Ascending aorta (tissue), 2 donors: ENCODE measurements around the gene IQCB1. TPM values are rescaled to one million over a fixed set of nuclear protein-coding genes. Genes with fewer than 3 reads are reported as not detected.

ENCODE experiments used
- DNase-seq, 2 donors: peaks; one replicate each; pipeline ENCODE4 v3.0.0-alpha.2; 2019; ENCODE audit warnings: low spot score in 2 of 2
- H3K27ac ChIP-seq, 2 donors: fragments of 200-600 bp; sonication (generic); one replicate each; pipeline ENCODE4 v1.5.1; 2016 to 2017; ENCODE audit warnings: mild to moderate bottlenecking in 1 of 2
- H3K27me3 ChIP-seq: fragments of 200-600 bp; sonication (generic); one replicate; pipeline ENCODE4 v1.5.1; 2017
- H3K36me3 ChIP-seq, 2 donors: fragments of 200-600 bp; sonication (generic); one replicate each; pipeline ENCODE4 v1.5.1; 2016
- H3K4me1 ChIP-seq, 2 donors: fragments of 200-600 bp; sonication (generic); one replicate each; pipeline ENCODE4 v1.5.1; 2016 to 2017; ENCODE audit warnings: mild to moderate bottlenecking in 1 of 2
- H3K4me3 ChIP-seq, 2 donors: fragments of 200-600 bp; sonication (generic); one replicate each; pipeline ENCODE4 v1.5.1; 2016 to 2017; ENCODE audit warnings: mild to moderate bottlenecking in 1 of 2
- H3K9me3 ChIP-seq, 2 donors: fragments of 200-600 bp; sonication (generic); one replicate each; pipeline ENCODE4 v1.5.1; 2016
- intact Hi-C: fragments of 100-400 bp; cut with DNase I; formaldehyde crosslinking; loops from one replicate; pipeline ENCODE4 v1.15.1; 2023
- total RNA-seq: library from RNA; depleted of rRNA; stranded (reverse); fragments of >200 nt; gene quantifications from one replicate; pipeline ENCODE4 v1.1.0, GENCODE V29; 2016
- TF ChIP-seq, protein P1 (sequence below), 3 experiments: fragments of 200-600 bp in 2 of 3; fragments of 450-650 bp in 1 of 3; sonication (generic) in 2 of 3; IDR thresholded peaks; one replicate each; pipeline ENCODE4 v1.5.1; 2016 to 2019; ENCODE audit warnings: antibody characterized with exemption in 3 of 3, mild to moderate bottlenecking in 1 of 3, moderate library complexity in 1 of 3

IQCB1 gene
- total RNA-seq, 1 donor from 2014 or later: 2.9 TPM

DNA sequence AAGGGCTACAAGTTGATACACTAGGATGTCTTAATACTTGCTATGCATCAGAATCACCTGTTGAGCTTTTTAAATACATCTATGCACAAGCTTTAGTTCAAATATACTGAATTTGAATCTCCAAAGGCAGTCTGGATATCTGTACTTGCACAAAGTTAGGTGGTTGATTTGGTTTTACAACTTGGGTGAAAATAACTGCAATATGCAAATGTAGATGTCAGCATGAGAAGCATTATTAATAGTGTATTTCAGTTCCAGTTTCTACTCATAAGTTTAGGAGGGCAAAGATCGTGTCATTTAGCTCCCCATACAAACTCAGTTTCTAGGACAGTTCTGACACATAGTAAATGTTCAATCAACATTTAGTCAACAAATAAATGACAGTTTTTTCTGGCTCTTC, 25.6 kb downstream of the IQCB1 start:
- no peak for DNase-seq
- TF ChIP-seq, protein P1, sequence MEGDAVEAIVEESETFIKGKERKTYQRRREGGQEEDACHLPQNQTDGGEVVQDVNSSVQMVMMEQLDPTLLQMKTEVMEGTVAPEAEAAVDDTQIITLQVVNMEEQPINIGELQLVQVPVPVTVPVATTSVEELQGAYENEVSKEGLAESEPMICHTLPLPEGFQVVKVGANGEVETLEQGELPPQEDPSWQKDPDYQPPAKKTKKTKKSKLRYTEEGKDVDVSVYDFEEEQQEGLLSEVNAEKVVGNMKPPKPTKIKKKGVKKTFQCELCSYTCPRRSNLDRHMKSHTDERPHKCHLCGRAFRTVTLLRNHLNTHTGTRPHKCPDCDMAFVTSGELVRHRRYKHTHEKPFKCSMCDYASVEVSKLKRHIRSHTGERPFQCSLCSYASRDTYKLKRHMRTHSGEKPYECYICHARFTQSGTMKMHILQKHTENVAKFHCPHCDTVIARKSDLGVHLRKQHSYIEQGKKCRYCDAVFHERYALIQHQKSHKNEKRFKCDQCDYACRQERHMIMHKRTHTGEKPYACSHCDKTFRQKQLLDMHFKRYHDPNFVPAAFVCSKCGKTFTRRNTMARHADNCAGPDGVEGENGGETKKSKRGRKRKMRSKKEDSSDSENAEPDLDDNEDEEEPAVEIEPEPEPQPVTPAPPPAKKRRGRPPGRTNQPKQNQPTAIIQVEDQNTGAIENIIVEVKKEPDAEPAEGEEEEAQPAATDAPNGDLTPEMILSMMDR (IDR thresholded peaks at IDR 0.05): no peak
- intact Hi-C loops: no loop called here
- Histone ChIP-seq H3K27me3 (no peaks in the 10 kb centered on the region), H3K27ac (no peak overlapping the region), H3K4me1 (no peaks in the 10 kb centered on the region), H3K4me3 (no peak overlapping the region), H3K9me3 (no peaks in the 10 kb centered on the region), H3K36me3 (peaks cover 16 to 36% of the 10 kb centered on the region in 2 donors)

DNA sequence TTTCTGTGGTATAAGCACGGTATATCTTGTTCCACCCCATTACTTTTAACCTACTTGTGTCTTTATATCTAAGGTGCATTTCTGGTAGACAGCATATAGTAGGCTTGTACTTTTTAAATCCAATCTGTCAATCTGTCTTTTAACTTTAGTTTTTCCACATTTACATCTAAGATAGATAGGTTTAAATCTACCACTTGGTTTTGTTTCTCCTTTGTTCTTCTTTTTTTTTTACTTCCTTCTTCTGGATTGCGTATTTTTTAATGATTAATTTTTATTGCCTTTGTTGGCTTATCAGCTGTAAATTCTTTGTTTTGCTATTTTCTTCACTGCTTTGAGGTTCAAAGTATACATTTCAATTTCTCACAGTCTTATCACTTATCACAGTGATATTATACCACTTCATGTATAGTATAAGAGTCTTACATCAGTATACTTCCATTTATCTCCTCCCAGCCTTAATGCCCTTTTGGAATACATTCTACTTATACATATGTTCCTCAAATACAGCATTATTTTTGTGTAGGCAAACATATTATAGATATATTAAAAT, 31.0 kb downstream of the IQCB1 start:
- no peaks in the 10 kb centered on the region for H3K9me3 ChIP-seq
- TF ChIP-seq, protein P1 (IDR thresholded peaks at IDR 0.05): no peak
- no peaks in the 10 kb centered on the region for H3K4me1 ChIP-seq
- H3K36me3 ChIP-seq: peaks cover 11 to 23% of the 10 kb centered on the region in 2 donors
- H3K4me3 ChIP-seq: no peak overlapping the region
- H3K27ac ChIP-seq: no peak overlapping the region
- H3K27me3 ChIP-seq: no peaks in the 10 kb centered on the region
- intact Hi-C loops: no loop called here
- no peak for DNase-seq

DNA sequence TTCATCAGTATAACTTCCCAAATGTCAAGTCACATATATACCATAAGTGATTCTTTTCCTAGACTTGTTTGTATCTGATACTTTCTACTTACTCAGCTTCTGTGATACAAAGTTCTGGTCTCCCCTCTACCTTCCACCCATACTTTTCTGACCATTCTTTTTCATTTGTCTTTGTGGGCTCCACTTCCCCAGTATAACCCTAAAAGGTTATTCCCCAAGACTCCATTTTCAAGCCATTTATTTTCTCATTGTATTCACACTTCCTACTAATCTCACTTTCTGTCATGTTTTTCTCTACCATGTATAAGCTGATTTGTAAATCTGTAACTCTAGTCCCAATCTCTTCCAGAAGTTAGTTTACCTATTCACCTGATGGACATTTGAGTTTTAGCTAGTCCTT, 34.0 kb downstream of the IQCB1 start:
- Histone ChIP-seq H3K36me3 (peaks cover 2 to 27% of the 10 kb centered on the region in 2 donors), H3K9me3 (no peaks in the 10 kb centered on the region), H3K4me1 (no peaks in the 10 kb centered on the region), H3K27me3 (no peaks in the 10 kb centered on the region), H3K4me3 (no peak overlapping the region), H3K27ac (no peak overlapping the region)
- no peak for DNase-seq
- TF ChIP-seq, protein P1 (IDR thresholded peaks at IDR 0.05): no peak
- intact Hi-C loops: no loop called here

DNA sequence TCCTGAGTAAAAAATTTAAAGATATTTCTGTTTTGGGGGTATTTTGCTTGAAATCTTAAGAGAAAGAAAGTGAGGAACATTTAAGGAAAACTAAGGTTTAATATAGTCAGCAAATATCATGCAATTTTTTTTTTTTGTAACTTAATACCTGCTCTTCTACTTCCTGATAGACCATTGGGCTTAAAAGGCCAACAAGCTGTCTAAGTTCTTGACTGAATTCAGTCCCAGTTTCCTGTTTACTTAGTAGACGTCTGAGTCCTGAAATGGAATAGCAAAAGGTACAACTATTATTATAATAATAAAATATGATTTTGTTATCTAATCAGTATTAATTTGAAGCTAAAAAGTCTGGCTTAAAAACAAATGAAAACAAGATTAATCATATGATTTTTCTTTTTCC, 37.9 kb downstream of the IQCB1 start:
- Histone ChIP-seq H3K27ac (no peak overlapping the region), H3K27me3 (no peaks in the 10 kb centered on the region), H3K4me3 (no peak overlapping the region), H3K36me3 (peaks cover 0 to 14% of the 10 kb centered on the region in 2 donors), H3K4me1 (no peaks in the 10 kb centered on the region), H3K9me3 (no peaks in the 10 kb centered on the region)
- TF ChIP-seq, protein P1 (IDR thresholded peaks at IDR 0.05): no peak
- no peak for DNase-seq
- intact Hi-C loops: no loop called here

DNA sequence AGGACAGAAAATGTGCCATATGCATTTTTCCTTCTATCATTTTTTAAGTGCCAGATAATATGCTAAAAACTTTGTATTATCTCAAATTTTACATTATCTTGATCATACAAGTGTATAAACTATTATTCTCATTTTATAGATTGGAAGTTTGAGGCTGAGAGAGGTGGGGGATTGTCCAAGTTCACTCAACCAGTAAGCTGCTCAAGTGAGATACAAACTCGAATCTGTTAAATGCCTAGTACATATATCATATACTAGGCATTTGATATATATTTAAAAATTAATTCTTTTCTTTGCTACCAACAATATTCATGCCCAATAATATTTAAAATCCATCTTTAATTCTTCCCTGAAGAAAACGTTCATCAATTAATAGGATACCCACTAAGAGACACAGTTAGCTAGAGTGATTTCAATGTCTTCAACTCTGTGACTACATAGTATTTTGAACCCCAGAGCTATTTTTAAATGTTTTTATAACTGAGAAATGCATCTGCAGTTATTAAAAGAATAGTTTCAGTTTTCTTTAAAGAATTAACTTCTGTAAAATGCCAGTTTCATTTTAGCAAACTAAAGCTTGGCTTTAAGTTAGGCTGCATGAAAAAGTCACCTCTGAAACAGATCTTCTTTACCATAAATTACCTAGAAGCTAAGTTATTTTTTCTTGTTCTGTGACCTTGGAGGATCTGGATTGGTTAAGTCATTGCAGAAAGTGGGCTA, 40.4 kb downstream of the IQCB1 start:
- no peak for DNase-seq
- intact Hi-C loops: no loop called here
- no peak overlapping the region for H3K4me3 ChIP-seq
- TF ChIP-seq, protein P1 (IDR thresholded peaks at IDR 0.05): no peak
- no peak overlapping the region for H3K27ac ChIP-seq
- no peaks in the 10 kb centered on the region for H3K27me3 ChIP-seq
- H3K9me3 ChIP-seq: no peaks in the 10 kb centered on the region
- no peaks in the 10 kb centered on the region for H3K4me1 ChIP-seq
- peaks cover under 1 to 21% of the 10 kb centered on the region in 2 donors for H3K36me3 ChIP-seq
